DMS 273 treated with DMSO at 0.1 percent for 48 hours (cell line): ENCODE data around the gene GRK6.

Experiments
- DNase-seq: peaks from one replicate; lab custom pipeline; 2025; lab: John Stamatoyannopoulos, UW

Gene GRK6

DNA sequence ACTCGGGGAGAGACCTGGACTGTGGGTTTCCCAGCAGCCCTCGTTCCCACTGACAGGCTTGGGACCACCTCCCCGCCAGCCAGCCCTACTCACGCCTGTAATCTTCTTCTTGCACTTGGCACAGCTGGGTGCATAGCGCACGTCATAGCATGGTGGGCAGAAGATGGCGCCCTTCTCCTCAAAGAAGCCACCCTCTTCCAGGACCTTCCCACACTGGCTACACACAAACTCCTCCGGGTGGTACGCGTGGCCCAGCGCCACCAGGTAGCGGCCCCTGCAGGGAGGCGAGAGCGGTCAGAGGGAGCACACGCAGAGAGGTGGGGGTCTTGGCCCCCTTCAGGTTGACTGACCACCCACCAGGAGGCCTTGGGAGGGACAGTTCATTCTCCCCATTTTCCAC is 61.5 kb downstream of the GRK6 start:
- no peak for DNase-seq

GRCh38 chr5:177489119-177489716 is 62.7 kb downstream of the GRK6 start:
- no peak for DNase-seq

- DNase-seq, result no peak
These were observed 64.0 kb downstream of the GRK6 start for GRCh38 chr5:177490311-177490991.

- DNase-seq, result no peak
These were observed 64.5 kb downstream of the GRK6 start for GRCh38 chr5:177490992-177491391.

DNA sequence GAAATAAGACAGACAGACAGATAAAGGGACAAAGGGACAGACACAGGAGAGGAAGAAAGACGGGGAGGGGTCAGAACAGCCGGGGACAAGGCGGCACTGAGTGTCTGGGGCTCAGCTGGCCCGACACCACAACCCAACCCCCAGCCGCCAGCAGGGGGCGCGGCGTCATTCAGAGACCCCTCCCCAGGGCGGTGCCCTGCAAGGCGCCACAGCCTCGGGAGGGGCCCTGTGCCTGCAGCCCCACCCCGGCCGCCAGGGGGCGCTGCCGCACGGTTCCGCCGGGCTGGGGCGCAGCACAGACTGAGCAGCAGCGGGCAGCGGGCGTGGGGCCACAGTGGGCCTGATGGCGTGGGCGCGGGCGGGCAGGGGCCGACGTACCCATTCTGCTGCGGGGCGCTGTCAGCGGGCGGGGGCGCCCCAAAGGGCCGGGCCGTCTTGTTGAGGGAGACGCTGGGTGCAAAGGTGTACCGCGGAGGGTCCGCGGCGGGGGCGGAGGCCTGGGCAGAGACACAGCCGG is 65.0 kb downstream of the GRK6 start:
- no peak for DNase-seq

DNA sequence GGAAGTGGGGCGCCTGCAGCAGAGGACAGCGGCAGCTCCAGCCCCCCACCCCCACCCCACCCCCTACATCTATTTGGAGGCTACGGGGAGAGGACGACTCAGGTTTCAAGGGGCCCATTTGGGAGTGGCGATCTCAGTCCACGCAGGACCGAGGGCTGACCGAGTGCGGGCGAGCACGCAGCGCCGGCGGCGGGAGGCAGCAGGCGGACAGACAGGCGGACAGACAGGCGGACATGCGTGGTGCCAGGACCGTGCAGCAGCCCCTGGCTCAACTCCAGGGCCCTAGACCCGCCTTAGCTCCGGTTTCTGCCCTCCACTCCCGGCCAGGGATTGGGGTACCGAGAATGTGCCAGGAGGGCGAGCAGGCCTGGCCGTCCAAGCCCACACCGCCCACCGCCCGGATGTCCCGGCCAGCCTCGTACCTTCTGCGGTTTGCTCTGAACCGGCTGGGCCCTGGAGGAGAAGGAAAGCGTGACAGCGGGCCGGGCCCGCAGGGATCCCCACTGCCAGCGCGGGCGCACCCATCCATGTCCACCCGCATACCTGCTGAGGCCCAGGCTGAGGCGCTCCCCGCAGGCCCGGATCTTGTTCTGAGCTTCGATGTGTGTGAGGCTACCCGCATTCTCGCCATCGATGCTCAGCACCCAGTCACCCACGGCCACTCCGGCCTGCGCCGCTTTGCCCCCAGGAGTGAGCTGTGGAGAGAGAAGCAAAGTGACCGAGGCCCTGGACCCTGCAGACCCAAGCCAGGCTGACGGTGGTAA is 65.7 kb downstream of the GRK6 start:
- no peak for DNase-seq
